CD4-positive, alpha-beta T cell treated with Interferon alpha-2 for 1 hour (primary cell): ENCODE results near the gene GPR176.

Experiments used
- DNase-seq, 2 donors: peaks; one replicate each; pipeline ENCODE4 v3.0.0-alpha.2; 2020 to 2022

GPR176 gene

DNA sequence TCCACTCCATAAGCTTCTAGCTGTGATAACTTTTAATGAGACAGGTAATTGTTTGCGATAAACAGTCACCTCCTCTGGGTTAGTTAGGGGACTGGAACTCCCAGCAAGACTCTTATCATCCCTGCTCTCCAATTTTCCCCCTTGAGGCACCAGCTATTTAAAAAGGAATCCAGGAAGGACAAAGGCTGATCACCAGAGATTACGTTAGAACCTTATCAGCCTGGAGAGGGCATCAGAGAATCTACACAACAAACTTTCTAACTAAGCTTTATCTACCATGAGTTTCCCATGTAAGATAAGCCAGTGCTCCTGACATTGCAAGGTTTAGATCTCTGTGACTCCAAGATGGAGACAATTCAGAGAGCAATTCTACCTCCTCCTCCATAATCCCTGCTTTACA, 31.3 kb downstream of the GPR176 start:
- no peak for DNase-seq

DNA sequence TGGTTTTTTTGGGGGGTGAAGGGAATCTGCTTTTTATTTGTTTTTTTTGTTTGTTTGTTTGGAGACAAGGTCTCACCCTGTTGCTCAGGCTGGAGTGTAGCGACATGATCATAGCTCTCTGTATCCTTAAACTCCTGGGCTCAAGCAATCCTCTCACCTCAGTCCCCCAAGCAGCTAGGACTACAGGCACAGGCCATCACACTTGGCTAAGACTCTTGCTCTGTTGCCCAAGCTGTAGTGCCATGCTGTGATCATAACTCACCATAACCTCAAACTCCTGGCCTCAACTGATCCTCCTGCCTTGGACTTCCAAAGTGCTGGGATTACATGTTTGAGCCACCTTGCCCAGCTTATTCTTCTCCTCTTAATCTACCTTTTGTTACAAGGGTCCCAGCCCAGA, 31.8 kb downstream of the GPR176 start:
- no peak for DNase-seq

DNA sequence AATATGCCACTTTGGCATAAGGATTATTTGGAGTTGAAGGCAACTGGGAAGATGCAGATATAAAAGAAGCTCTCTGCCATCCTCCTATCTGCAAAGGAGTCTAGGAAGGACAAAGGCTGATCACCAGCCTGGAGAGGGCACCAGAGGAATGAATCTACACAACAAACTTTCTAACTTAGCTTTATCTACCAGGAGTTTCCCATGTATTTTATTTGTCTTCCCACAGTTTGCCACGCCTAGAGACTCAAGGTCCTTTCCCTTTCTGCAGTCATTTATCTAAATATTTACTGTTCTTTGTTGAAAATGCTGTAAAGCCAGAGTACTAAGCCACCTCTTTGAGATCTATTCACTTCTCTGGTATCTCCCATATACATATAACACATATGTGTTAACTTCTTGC, 32.2 kb downstream of the GPR176 start:
- DNase-seq, result no peak

DNA sequence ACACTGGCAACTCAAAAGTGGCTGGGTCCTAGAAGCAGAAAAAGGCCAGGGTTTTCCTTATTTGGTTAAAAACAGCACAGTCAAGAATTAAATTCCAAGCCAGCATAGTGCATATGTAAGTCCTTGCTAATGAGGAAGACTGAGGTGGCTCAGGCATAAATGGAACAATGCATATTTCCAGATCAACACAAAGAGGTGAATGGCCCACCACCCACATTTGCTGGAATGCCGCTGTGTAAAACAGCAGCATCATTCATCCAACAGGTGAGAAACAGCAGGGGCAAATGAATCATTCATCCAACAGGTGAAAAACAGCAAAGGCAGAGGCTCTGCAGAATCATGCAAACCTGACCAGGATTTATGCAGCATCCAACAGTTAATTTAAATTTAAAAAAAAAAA, 32.9 kb downstream of the GPR176 start:
- DNase-seq, result no peak

DNA sequence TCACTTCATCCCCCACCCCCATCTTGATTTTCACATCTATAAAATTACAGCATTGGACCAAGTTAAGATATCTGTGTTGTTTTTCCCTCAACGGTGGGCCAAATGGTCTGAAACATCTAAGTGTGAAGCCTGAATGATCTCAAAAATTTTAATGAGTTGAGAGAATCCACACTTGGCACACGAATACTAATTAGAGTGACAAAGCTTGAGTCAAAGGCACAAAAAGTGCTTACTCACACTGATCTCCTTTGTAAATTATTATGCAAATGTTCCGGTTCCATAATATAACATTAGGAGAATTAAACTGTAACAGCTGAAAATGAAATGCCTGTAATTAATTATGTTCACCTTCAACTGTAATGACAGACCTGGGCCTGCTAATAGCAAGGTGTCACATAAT, 33.6 kb downstream of the GPR176 start:
- no peak for DNase-seq

DNA sequence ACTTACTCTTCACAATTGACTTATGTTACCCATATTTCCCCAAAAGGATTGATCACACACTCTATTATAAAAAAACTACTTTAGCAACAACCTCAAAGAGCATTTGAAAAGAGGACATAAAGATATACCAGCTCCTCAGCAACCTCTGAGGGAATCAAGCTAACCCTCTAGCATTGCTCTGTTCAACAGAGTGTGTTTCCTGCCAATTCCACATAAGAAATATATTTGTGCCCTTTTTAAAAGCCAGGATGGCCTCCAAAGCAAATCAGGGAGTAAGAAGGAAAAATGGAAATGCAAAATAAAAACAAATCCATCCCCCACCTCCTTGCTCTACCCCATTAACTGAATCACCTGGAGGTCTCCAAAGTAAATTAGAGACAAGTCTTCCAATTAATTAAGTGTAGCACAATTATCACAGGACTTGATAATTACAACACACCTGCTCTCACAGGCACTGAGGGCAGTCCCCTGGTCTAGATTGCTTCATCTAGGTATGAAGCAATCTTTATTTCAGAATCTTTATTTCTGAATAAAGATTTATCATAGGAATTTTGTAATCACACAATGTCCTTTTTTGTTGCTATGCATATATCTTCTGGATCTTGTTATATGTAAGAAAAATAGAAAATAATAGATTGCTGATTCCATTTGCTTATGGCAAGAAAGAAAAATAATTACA, 34.8 kb downstream of the GPR176 start:
- DNase-seq, result no peak

DNA sequence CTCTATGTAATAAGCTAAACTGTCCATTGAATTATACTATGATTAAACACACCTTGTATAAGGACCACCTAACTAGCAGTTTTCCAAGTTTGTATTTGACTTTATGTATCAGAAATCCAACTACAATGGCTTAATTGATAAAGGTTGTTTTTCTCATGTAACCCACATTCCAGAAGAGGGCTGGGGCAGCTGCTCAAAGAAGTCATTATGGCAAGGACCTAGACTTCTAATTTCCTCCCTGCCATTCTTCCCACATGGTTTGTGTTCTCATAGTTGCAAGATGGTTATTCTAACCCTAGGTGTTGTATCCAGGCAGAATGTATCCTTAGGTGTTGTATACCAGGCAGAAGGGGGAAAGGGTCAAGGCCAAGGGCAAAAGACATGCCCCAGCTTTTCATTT, 35.7 kb downstream of the GPR176 start:
- DNase-seq, result no peak

DNA sequence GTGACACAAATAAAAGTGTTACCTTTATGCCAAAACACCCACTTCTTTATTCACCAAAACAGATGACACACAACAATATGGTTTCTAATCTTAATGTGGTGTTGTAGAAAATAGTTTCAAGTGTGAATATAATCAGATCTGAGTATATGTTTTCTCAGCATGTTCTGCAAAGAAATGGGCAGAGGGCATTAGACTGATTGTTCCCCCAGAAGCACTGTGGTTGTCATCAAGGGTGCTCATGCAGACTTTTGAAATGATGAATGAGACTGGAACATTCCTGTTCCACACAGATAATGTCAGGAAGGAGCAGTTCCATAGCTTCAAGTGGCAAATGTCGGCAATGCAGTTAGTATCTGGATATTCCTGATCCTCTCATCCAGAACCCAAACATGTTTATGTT, 37.5 kb downstream of the GPR176 start:
- DNase-seq, result no peak

DNA sequence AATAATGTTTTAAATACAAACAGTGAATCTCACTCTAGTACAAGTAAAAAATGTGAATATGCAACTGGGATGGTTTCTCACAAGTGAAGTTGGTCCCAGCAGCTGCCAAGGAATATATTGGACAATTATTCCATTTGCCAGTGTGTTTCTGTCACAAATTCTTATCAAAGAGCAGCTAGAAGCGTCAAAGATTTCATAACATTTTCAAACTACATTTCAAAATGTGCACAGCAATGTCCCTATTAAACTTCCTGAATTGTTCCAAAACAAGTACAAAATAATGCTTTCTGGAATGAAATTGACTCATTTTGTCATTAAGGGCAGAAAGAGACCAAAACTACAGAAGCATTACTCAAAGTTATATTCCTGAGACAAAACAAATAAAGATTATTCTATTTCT, 38.3 kb downstream of the GPR176 start:
- no peak for DNase-seq

DNA sequence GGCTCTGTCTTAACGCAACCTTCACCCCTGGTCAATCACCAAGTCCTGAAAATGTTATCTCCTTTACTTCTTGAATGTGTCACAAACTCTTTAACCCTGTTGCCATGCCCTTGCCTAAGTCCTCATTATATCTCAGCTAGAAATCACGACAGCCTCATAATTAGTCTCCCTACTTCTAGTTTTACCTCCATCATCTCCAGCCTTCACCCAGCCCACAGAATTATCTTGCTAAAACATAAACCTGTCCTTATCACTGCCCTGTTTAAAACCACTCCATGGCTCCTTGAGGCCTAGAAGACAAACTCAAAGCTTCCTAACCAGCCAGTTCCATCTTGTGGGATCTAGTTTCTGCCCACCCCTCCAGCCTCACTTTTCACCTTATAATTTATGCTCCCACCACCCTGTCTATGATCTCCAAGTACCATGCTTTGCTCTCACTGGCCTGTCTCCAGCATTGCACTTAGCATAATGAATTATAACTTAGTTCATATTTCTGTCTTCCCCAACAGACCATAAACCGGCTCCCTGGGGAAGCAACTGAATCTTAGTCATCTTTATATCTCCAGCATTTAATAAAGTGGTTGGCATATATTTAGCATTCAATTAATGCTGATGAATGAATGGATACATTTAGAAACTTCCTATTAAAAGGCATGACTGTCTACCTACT, 39.2 kb downstream of the GPR176 start:
- no peak for DNase-seq

DNA sequence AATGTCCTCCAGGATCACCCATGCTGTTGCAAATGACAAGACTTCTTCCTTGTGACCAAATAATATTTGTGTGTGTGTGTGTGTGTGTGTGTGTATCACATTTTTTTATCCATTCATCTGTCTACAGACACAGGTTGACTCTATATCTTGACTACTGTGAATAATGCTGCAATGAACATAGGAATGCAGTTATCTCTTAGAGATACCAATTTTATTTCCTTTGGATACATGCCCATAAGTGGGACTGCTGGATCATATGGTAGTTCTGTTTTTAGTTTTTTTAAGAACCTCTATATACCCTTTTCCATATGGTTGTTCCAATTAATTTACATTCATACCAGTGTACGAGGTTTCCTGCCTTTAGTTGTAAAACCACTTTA, 41.7 kb downstream of the GPR176 start:
- DNase-seq, result no peak

DNA sequence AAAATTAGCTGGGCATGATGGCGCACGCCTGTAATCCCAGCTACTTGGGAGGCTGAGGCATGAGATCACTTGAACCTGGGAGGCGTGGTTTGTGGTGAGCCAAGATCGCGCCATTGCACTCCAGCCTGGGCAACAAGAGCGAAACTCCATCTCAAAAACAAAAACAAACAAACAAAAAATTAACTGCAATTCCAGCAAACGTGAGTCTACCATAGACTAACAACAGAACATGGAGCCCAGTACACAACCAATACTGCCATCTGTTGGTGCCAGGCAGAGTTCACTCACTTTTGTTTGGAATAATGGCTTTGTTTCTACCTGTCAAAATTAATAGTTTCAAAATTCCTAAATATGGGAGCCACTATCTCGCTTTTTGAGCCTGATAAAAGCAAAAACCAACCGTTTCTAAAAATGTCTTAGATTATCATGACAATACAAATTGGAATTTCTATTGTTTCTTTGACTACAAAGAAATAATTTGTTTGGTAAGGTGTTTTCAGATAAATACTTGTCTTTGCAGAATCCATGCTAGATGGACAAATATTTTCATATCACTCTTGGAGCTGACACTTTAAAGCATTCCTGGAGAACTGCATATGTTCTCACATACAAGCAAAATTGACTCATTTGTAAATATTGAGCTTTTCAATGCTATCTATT, 45.0 kb downstream of the GPR176 start:
- peak; percentile 3 to 37 for DNase-seq

DNA sequence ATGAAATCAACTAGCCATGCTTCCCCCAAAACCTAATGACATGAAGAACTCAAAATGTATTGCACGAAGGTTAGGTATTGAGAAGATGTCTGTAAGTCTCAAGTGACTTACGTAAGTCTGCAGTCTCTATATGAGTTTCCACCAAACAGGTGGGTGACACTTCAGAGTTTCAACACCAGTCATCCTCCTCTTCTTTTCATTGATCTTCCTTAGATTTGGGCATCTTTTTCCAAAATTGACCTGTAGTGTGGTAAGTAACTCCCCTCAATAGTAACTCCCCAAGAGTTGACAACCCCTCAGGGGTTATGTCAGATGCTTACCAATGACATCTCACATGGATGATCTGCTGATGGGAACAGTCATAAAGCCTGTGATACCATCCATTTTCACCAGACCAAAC, 46.1 kb downstream of the GPR176 start:
- DNase-seq, result no peak

DNA sequence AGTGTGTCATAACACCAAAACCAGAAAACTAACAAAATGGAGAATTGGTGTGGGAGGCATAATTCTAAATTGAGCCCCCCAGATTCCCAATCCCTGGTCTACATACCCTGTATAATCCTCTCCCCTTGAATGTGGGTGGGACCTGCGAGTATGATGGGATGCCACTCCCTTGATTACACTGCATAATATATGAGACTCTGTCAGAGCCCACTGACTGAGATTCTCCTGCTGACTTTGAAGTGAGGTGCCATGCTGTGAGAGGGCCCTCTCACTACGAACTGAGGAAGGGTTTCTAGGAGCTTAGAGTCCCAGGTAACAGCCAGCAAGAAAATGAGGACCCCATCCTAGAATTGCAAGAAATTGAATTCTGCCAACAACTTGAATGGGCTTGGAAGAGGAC, 49.5 kb downstream of the GPR176 start:
- no peak for DNase-seq

DNA sequence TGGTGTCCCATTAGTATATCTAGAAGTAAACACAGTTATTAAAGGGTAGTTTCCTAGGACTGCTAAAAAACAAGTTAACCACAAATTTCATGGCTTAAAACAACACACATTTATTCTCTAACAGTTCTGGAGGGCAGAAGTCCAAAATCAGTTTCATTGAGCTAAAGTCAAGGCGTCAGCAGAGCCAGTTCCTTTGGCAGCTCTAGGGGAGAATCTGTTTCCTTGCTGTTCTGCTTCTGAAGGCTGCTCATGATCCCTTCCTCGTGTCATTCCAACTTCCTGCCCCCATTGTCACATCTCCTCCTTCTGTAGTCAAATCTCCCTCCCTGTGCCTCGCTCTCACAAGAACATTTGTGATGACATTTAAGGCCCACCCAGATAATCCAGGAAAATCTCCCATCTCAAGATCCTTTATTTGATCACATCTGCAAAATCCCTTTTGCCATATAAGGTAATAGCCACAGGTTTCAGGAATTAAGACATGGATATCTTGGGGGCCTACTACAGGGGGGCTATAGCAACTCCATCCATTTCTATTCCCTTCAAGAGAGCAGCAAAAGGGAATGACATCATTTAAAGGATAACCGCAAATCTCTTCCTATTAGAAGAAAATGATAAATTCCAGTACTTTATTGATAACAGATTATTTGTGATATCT, 50.1 kb downstream of the GPR176 start:
- DNase-seq, result no peak

DNA sequence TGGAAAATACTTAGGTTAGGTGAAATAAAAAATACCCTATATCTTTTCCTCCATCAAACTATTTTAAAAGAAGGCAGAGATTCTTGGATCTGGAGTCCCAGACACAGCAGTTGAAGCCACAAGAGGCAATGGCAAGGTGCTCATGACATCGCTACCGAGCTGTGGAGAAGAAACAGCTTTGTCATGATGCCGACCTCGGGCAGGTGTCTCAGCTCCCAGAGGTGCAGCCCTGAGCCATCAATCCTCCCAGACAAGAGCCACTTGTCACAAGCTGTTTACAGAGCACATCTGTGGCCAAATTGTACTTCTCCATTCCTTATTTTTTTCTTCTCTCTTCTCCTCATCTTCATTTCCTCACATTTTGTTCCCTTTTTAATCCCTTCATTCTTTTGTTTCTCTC, 50.8 kb downstream of the GPR176 start:
- DNase-seq, result no peak

DNA sequence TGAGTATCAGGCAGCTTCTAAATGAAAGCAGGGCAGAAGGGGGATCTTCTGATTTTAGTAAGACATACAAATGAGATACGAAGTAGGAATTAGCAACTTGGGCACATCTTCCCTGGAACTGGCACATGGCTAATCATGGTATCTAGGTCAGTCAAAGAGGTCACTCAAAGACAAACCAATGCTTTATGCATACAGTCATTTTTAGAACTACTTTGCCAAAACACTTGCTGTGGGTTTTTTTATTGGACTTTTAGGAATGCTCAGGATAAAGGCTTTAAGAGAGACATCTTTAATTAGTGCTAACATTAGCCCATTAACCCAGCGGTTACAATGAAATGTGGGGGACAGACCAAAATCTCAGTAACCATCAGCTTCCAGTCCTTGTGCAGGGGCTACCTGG, 51.7 kb downstream of the GPR176 start:
- DNase-seq, result no peak

DNA sequence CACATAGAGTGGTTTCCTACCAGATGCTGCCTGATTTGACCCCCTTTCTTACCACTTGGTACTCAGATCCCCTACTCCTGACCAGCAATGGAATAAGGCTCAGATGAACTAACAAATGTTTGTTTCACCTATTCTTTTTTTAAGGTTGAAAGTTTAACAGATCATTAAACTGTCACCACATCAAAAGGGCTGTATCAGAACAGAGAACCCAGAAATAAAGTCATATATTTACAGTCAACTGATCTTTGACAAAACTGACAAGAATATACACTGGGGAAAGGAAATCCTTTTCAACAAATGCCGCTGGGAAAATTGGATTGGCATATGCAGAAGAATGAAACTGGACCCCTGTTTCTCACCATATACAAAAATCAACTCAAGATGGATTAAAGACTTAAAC, 56.0 kb downstream of the GPR176 start:
- no peak for DNase-seq

DNA sequence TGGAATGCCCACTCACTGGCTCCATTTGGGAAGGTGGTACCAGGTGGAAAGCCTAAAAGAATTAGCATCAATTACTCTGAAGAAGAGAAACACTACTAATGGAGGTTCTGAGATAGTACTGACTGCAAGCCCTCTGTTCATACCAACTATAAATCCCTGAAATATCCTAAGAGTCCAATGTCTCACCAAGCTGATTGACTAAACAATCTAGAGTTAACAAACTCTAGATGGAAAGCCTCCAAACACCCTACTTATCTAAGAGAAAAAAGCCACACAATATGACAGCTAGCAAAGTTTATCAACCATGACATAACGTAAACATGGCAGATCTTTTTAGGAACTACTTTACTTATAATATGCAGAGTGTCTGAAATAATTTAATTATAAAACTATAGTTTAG, 59.2 kb downstream of the GPR176 start:
- DNase-seq, result no peak

DNA sequence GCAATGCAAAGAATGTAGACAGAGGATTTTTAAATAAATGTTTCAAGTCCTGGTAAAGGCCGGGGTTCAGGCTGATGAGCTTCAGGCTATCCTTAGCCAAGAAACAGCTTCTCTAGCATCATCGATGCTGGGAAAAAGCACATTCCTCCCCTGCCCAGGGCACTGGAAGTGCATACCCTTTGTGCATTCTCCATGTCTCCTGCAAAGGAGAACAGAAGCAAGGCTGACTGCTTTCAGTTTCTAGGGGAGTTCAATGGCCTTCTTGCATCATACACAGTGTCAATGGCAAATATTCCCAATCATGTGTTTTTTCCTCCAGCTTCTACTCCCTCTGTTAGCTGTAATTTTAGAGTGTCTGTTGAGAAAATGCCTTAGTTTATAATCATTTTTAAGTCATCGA, 59.9 kb downstream of the GPR176 start:
- DNase-seq, result no peak

DNA sequence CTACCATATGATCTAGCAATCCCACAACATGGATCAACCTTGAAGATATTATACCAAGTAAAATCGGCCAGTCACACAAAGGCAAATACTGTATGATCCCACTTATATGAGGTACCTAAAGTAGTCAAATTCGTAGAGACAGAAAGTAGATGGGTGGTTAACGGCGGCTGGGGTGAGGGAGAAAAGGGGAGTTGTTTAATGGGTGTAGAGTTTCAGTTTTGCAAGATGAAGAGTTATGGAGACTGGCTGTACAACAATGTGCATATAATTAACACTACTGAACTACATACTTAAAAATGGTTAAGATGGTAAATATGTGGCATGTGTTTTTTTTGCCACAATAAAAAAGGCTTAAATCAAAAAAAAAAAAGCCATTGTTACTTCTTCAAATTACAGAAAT, 60.4 kb downstream of the GPR176 start:
- no peak for DNase-seq

DNA sequence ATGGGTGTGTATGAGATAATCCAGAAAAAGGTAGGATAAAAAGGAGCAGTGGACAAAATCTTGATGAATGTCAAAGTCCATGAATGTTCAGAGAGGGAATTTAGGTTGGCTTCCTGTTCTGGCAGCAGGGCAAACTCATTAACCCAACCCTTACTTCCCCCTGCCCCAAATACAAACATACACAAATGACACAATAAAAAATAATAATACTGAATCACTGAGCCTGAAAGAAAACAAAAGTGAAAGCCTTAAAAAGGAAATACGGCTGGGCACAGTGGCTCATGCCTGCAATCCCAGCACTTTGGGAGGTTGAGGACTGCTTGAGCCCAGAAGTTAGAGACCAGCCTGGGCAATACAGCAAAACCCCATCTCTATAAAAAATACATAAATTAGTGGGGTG, 62.9 kb downstream of the GPR176 start:
- DNase-seq, result no peak

DNA sequence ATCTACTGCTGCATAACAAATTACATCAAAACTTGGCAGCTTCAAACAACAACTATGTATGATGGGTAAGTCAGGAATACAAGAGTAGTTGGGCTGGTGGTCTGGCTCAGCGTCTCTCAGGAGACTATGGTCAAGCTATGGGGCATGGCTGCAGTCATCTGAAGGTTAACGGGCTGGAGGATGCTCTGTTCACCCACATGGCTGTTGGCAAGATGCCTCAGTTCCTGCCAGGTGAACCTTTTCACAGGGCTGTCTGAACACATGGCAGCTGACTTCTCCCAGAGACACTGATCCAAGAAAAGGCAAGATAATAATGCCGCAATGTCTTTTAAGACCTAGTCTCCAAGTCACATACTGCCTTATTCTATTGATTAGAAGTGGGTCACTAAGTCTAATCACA, 63.7 kb downstream of the GPR176 start:
- DNase-seq, result no peak

DNA sequence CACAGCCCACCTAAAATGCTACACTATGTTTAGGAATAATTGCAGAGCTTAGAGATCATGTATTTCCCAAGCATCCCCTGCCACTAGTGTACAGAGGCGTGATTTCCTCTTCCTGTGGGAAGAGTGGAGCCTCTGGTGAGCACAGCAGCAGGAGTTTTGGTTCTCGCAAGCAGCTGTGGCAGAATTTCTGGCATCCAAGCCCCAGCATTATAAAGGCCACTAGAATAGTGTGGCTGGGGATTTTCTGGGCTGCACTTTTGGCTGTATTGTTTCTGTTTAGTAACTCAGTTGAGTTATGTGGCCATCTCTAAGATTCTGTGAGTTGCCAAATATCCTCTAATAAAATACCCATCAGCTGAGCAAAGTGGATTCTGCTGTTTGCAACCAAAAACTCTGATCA, 64.7 kb downstream of the GPR176 start:
- no peak for DNase-seq
